ENCODE measurements around the gene METRNL. TPM values are rescaled to one million over a fixed set of nuclear protein-coding genes. Genes with fewer than 3 reads are reported as not detected.

The METRNL gene
- total RNA-seq, 1 experiment from 2014 or later: 29.0 TPM

DNA sequence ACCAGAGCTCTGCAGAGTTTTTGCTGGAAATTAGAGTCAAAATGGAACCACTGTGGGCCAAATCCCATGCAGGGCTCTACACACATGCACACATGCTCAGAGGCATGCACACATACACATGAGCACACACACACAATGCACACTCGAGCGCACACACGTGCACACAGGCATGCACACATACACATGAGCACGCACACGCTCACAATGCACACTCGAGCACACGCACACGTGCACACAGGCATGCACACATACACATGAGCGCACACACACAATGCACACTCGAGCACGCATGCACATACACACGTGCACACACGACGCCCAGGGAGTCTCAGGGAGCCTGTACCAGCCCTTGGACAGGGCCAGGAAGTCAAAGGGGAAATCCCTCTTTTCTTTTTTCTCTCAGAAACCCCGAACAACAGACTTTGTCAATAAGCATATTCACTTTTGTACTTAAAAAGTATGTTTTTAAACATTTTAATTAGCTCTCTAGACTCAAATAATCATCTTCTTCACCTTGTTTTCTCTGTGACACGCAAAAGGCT lies 8.5 kb upstream of the METRNL start:
- DNase-seq: no peak
- no TSS peak for BruUV-seq (replicated peaks)
- Mint-ChIP-seq H3K4me3 (ENCODE audit: low read depth, unreplicated experiment) (no peak overlapping the region), H3K27me3 (ENCODE audit: unreplicated experiment) (peaks cover 12% of the 10 kb centered on the region), H3K36me3 (ENCODE audit: insufficient read depth, unreplicated experiment) (peaks cover 12% of the 10 kb centered on the region), H3K27ac (ENCODE audit: unreplicated experiment) (no peak overlapping the region), H3K9me3 (ENCODE audit: low read depth, unreplicated experiment) (no peaks in the 10 kb centered on the region), H3K4me1 (ENCODE audit: low read depth, unreplicated experiment) (peaks cover 13% of the 10 kb centered on the region)
- intact Hi-C loops (cut with micrococcal nuclease; ENCODE audit: unreplicated experiment): no loop called here
- TF ChIP-seq, protein P1, sequence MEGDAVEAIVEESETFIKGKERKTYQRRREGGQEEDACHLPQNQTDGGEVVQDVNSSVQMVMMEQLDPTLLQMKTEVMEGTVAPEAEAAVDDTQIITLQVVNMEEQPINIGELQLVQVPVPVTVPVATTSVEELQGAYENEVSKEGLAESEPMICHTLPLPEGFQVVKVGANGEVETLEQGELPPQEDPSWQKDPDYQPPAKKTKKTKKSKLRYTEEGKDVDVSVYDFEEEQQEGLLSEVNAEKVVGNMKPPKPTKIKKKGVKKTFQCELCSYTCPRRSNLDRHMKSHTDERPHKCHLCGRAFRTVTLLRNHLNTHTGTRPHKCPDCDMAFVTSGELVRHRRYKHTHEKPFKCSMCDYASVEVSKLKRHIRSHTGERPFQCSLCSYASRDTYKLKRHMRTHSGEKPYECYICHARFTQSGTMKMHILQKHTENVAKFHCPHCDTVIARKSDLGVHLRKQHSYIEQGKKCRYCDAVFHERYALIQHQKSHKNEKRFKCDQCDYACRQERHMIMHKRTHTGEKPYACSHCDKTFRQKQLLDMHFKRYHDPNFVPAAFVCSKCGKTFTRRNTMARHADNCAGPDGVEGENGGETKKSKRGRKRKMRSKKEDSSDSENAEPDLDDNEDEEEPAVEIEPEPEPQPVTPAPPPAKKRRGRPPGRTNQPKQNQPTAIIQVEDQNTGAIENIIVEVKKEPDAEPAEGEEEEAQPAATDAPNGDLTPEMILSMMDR (IDR thresholded peaks at IDR 0.05; ENCODE audit: unreplicated experiment): no peak
- CTCF ChIA-PET: interaction anchor here (1.1 kb wide), 1 partner anchor 21 kb away, joined by 4 read pairs; no protein-coding TSS in a partner anchor

DNA sequence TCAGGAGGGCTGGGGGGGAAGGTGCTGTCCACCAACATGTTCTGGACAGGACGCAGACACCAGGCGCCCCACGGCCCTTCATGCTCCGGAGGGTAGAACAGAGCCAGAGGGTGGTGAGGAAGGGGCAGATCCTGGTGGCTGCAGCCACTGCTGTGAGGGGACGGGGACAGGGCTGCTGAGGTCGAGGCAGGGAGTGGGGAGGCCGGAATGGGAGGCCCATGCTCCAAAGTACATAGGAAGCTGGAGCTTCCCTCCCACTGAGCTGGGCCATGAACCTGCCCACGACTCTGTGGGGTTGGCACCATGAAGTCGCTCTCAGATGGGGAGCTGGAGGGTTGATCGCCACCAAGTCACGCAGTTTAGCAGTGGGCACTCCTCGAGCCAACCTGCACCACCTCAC lies 8.0 kb upstream of the METRNL start:
- TF ChIP-seq, protein P1 (IDR thresholded peaks at IDR 0.05; ENCODE audit: unreplicated experiment): no peak
- H3K4me3 Mint-ChIP-seq (ENCODE audit: low read depth, unreplicated experiment): no peak overlapping the region
- CTCF ChIA-PET: interaction anchor here (1.1 kb wide), 1 partner anchor 21 kb away, joined by 4 read pairs; no protein-coding TSS in a partner anchor
- no peak for DNase-seq
- H3K27ac Mint-ChIP-seq (ENCODE audit: unreplicated experiment): no peak overlapping the region
- H3K9me3 Mint-ChIP-seq (ENCODE audit: low read depth, unreplicated experiment): no peaks in the 10 kb centered on the region
- H3K27me3 Mint-ChIP-seq (ENCODE audit: unreplicated experiment): peaks cover 14% of the 10 kb centered on the region
- H3K4me1 Mint-ChIP-seq (ENCODE audit: low read depth, unreplicated experiment): peaks cover 13% of the 10 kb centered on the region
- no TSS peak for BruUV-seq (replicated peaks)
- intact Hi-C loops (cut with micrococcal nuclease; ENCODE audit: unreplicated experiment): no loop called here
- H3K36me3 Mint-ChIP-seq (ENCODE audit: insufficient read depth, unreplicated experiment): peaks cover 12% of the 10 kb centered on the region

DNA sequence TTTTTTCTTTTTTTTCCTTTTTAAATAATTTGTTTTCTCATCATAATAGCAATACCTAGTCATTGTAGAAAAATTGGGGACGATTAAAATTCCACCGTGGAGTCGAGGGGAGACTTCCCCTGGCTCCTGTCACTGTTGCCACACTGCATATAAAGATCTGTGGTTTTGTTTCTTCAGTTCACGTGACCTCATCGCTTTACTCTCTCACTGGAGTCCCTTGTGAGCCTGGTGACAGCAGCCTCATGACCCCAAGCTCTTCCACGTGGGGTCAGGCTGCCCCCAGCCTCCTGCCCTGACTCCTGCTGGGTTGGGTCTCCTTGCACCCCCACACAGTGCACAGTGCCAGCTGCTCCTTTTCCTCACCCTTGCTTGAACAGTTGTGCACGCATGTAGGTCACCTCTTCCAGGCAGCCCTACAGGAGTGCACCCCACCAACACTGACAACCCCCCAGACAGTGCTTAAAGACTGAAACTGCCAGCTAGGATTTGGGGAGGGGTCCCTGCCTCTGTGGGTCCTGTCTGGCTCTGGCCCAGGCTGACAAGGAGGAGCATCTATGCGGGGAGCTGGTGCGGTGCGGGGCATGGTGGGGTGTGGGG lies 7.3 kb upstream of the METRNL start:
- DNase-seq: no peak
- Mint-ChIP-seq H3K4me1 (ENCODE audit: low read depth, unreplicated experiment) (peaks cover 14% of the 10 kb centered on the region), H3K9me3 (ENCODE audit: low read depth, unreplicated experiment) (no peaks in the 10 kb centered on the region), H3K36me3 (ENCODE audit: insufficient read depth, unreplicated experiment) (peaks cover 12% of the 10 kb centered on the region), H3K4me3 (ENCODE audit: low read depth, unreplicated experiment) (no peak overlapping the region), H3K27ac (ENCODE audit: unreplicated experiment) (no peak overlapping the region), H3K27me3 (ENCODE audit: unreplicated experiment) (peaks cover 21% of the 10 kb centered on the region)
- TF ChIP-seq, protein P1 (IDR thresholded peaks at IDR 0.05; ENCODE audit: unreplicated experiment): no peak
- no TSS peak for BruUV-seq (replicated peaks)
- intact Hi-C loops (cut with micrococcal nuclease; ENCODE audit: unreplicated experiment): no loop called here
- CTCF ChIA-PET: no interaction called here

DNA sequence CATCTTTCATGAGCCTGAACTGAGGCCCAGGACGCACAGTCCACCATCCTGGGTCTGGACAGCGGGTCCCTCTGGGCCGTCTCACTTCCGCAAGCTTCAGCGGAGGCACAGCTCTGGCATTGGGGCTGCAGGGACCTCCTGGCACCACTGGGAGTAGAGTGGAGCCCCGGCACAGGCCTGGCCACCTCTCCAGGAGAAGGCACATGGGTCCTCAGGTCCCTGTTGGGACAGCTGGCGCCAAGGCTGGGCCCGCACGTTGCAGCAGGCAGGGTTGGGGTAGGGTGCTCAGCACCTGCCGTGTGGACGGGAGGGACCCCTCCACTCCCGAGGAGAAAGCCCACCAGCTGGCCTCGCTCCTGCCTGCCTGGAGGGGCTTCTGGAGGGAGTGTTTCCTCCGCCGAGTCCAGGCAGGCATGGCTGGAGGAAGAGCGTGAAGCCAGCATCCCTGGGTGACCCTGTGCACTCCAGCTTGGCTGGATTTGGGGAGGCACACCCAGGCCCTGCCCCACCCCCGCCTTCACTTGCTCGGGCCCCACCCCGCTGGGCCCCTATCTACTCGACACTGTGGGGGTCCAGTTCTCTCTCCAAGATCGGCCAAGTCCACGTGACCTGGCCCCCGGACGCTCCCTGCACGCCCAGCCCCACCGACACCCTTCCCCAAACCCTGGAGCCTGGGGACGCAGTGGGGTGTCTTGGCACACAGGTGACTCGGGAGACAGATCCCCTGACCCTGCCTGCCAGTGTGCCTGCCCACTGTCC lies 6.6 kb upstream of the METRNL start:
- Mint-ChIP-seq H3K9me3 (ENCODE audit: low read depth, unreplicated experiment) (no peaks in the 10 kb centered on the region), H3K36me3 (ENCODE audit: insufficient read depth, unreplicated experiment) (peaks cover 10% of the 10 kb centered on the region), H3K4me1 (ENCODE audit: low read depth, unreplicated experiment) (peaks cover 21% of the 10 kb centered on the region), H3K4me3 (ENCODE audit: low read depth, unreplicated experiment) (peak overlapping the region; percentile 55), H3K27ac (ENCODE audit: unreplicated experiment) (no peak overlapping the region), H3K27me3 (ENCODE audit: unreplicated experiment) (peaks cover 28% of the 10 kb centered on the region)
- TF ChIP-seq, protein P1 (IDR thresholded peaks at IDR 0.05; ENCODE audit: unreplicated experiment): no peak
- BruUV-seq (replicated peaks): no TSS peak
- CTCF ChIA-PET: interaction anchor here (1.2 kb wide), 1 partner anchor 60 kb away, joined by 4 read pairs; no protein-coding TSS in a partner anchor
- no peak for DNase-seq
- intact Hi-C loops (cut with micrococcal nuclease; ENCODE audit: unreplicated experiment): no loop called here

Measured in Calu3 (cell line).